ENCODE results near the gene PLCZ1.

GRCh38 chr12:18681818-18682217, 56.0 kb downstream of the PLCZ1 start:
- TF ChIP-seq CTCF (conservative IDR thresholded peaks at IDR 0.05) (no peak), EZH2 (IDR thresholded peaks at IDR 0.05; ENCODE audit: low read depth) (no peak)

Data from PC-9 (cell line).